NAMALWA (cell line): ENCODE results near the gene USP35.

Experiments
- DNase-seq: peaks from one replicate; pipeline ENCODE4 v3.0.0-alpha.2; 2015; ENCODE audit warnings: low spot score

USP35 gene

GRCh38 chr11:78188286-78189173 is at the start of gene USP35, which contains the start of gene KCTD21:
Gene USP35 (plus strand): TSS chr11:78188919. CDS start chr11:78196246, 7,327 bp downstream.
Gene KCTD21 (minus strand): TSS chr11:78188626. CDS start chr11:78174554, 14,072 bp downstream.
- peak; percentile 96 for DNase-seq

GRCh38 chr11:78139422-78140391 is 49.0 kb upstream of the USP35 start, which contains the start of gene ALG8:
Gene ALG8 (minus strand): TSS chr11:78139626. CDS start chr11:78139588, 38 bp downstream.
- DNase-seq, result peak; percentile 98

GRCh38 chr11:78140392-78141077 is 48.2 kb upstream of the USP35 start:
- DNase-seq, result peak; percentile 11

GRCh38 chr11:78145511-78146025 is 43.2 kb upstream of the USP35 start:
- DNase-seq, result no peak

GRCh38 chr11:78147807-78148206 is 40.9 kb upstream of the USP35 start:
- no peak for DNase-seq

- no peak for DNase-seq
Measured at GRCh38 chr11:78149646-78150045, 39.1 kb upstream of the USP35 start.

- no peak for DNase-seq
Measured at GRCh38 chr11:78150346-78150745, 38.4 kb upstream of the USP35 start.

GRCh38 chr11:78150754-78151153 is 38.0 kb upstream of the USP35 start:
- DNase-seq, result no peak

GRCh38 chr11:78151804-78152203 is 36.9 kb upstream of the USP35 start:
- DNase-seq, result no peak

- no peak for DNase-seq
Measured at GRCh38 chr11:78156127-78156844, 32.4 kb upstream of the USP35 start.

- no peak for DNase-seq
Measured at GRCh38 chr11:78158987-78159652, 29.6 kb upstream of the USP35 start.

GRCh38 chr11:78160557-78160956 is 28.2 kb upstream of the USP35 start:
- no peak for DNase-seq

GRCh38 chr11:78161346-78161745 is 27.4 kb upstream of the USP35 start:
- DNase-seq, result no peak

- no peak for DNase-seq
Measured at GRCh38 chr11:78161962-78162371, 26.8 kb upstream of the USP35 start.

- no peak for DNase-seq
Measured at GRCh38 chr11:78163828-78164227, 24.9 kb upstream of the USP35 start.

GRCh38 chr11:78164471-78164870 is 24.2 kb upstream of the USP35 start:
- no peak for DNase-seq

GRCh38 chr11:78166855-78167469 is 21.8 kb upstream of the USP35 start:
- no peak for DNase-seq

GRCh38 chr11:78168539-78169477 is 19.9 kb upstream of the USP35 start:
- DNase-seq, result no peak

GRCh38 chr11:78170413-78170812 is 18.3 kb upstream of the USP35 start:
- no peak for DNase-seq
